ENCODE results near the gene PYCARD.

PYCARD gene

GRCh38 chr16:31224092-31224955, 21.8 kb upstream of the PYCARD start:
- no peak for DNase-seq (ENCODE audit: low read depth, low spot score)
- peaks cover 13% of the 10 kb centered on the region for H3K27me3 ChIP-seq (ENCODE audit: insufficient read depth, insufficient read length)
- no peaks in the 10 kb centered on the region for H3K36me3 ChIP-seq (ENCODE audit: insufficient read depth, insufficient read length, low read length)
- no peaks in the 10 kb centered on the region for H3K4me1 ChIP-seq (ENCODE audit: insufficient read depth, insufficient read length)
- H3K4me3 ChIP-seq (ENCODE audit: insufficient read length, low read depth) = no peak overlapping the region
- H3K9me3 ChIP-seq (ENCODE audit: insufficient read depth, low read length) = no peaks in the 10 kb centered on the region
- TF ChIP-seq ZNF274 (IDR thresholded peaks at IDR 0.05; ENCODE audit: low read depth, low read length) = no peak
- no peak for TF ChIP-seq YY1 (IDR thresholded peaks at IDR 0.05; ENCODE audit: insufficient read depth, insufficient read length)
- no peak for TF ChIP-seq SUZ12 (IDR thresholded peaks at IDR 0.05; ENCODE audit: extremely low read depth, insufficient read depth, insufficient read length)
- H3K9ac ChIP-seq (ENCODE audit: insufficient read length, low read depth) = no peak overlapping the region

DNA sequence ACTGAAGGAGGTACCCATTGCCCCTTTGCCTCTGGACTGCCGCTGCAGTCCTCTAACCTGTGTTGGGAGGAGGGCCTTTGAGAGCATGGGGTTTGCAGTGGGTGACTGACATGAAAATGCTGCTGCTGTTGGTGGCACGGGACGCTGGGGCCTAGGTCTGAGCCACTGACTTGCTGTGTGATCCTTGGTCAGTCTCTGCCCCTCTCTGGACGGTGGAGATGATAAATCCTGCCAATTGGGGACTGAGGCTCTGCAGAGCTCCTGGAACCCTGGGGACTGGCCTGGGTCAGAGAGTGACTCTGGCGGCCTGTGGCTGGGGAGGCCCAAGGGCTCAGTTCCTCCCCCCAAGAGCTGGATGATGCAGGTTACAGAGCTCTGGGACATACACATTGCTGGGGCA, 20.5 kb upstream of the PYCARD start:
- Histone ChIP-seq H3K4me1 (ENCODE audit: insufficient read depth, insufficient read length) (no peaks in the 10 kb centered on the region), H3K9me3 (ENCODE audit: insufficient read depth, low read length) (no peaks in the 10 kb centered on the region), H3K27me3 (ENCODE audit: insufficient read depth, insufficient read length) (peaks cover 14% of the 10 kb centered on the region), H3K36me3 (ENCODE audit: insufficient read depth, insufficient read length, low read length) (no peaks in the 10 kb centered on the region), H3K9ac (ENCODE audit: insufficient read length, low read depth) (no peak overlapping the region), H3K4me3 (ENCODE audit: insufficient read length, low read depth) (no peak overlapping the region)
- no peak for TF ChIP-seq SUZ12 (IDR thresholded peaks at IDR 0.05; ENCODE audit: extremely low read depth, insufficient read depth, insufficient read length)
- no peak for TF ChIP-seq ZNF274 (IDR thresholded peaks at IDR 0.05; ENCODE audit: low read depth, low read length)
- TF ChIP-seq YY1 (IDR thresholded peaks at IDR 0.05; ENCODE audit: insufficient read depth, insufficient read length) = no peak
- DNase-seq (ENCODE audit: low read depth, low spot score) = no peak

- H3K9ac ChIP-seq (ENCODE audit: insufficient read length, low read depth) = no peak overlapping the region
- H3K9me3 ChIP-seq (ENCODE audit: insufficient read depth, low read length) = no peaks in the 10 kb centered on the region
- H3K36me3 ChIP-seq (ENCODE audit: insufficient read depth, insufficient read length, low read length) = no peaks in the 10 kb centered on the region
- H3K4me3 ChIP-seq (ENCODE audit: insufficient read length, low read depth) = no peak overlapping the region
- DNase-seq (ENCODE audit: low read depth, low spot score) = no peak
- no peak for TF ChIP-seq YY1 (IDR thresholded peaks at IDR 0.05; ENCODE audit: insufficient read depth, insufficient read length)
- no peak for TF ChIP-seq ZNF274 (IDR thresholded peaks at IDR 0.05; ENCODE audit: low read depth, low read length)
- TF ChIP-seq SUZ12 (IDR thresholded peaks at IDR 0.05; ENCODE audit: extremely low read depth, insufficient read depth, insufficient read length) = no peak
- H3K4me1 ChIP-seq (ENCODE audit: insufficient read depth, insufficient read length) = peaks cover 8% of the 10 kb centered on the region
- H3K27me3 ChIP-seq (ENCODE audit: insufficient read depth, insufficient read length) = peaks cover 29% of the 10 kb centered on the region
Measured at GRCh38 chr16:31221357-31222160, 19.0 kb upstream of the PYCARD start.

GRCh38 chr16:31219154-31219741, 16.7 kb upstream of the PYCARD start:
- Histone ChIP-seq H3K9me3 (ENCODE audit: insufficient read depth, low read length) (no peaks in the 10 kb centered on the region), H3K27me3 (ENCODE audit: insufficient read depth, insufficient read length) (peaks cover 52% of the 10 kb centered on the region), H3K4me1 (ENCODE audit: insufficient read depth, insufficient read length) (peaks cover 20% of the 10 kb centered on the region), H3K36me3 (ENCODE audit: insufficient read depth, insufficient read length, low read length) (no peaks in the 10 kb centered on the region), H3K9ac (ENCODE audit: insufficient read length, low read depth) (no peak overlapping the region), H3K4me3 (ENCODE audit: insufficient read length, low read depth) (no peak overlapping the region)
- no peak for DNase-seq (ENCODE audit: low read depth, low spot score)
- TF ChIP-seq YY1 (IDR thresholded peaks at IDR 0.05; ENCODE audit: insufficient read depth, insufficient read length) (no peak), SUZ12 (IDR thresholded peaks at IDR 0.05; ENCODE audit: extremely low read depth, insufficient read depth, insufficient read length) (no peak), ZNF274 (IDR thresholded peaks at IDR 0.05; ENCODE audit: low read depth, low read length) (no peak)

DNA sequence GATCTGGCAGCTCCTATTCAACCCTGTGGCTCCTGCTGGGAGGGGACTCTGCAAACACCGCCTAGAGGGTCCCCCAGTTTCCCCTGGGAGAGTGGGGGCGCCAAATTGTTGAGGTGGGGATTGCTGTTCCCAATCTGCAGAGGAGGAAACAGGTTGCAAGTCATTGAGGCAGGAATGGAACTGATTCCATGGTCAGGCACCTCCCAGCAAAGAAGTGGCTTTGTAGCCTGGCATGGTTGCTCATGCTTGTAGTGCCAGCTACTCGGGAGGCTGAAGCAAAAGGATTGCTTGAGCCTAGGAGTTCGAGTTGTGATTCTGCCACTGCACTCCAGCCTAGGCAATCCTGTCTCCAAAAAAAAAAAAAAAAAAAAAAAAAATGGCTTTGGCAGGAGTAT, 14.6 kb upstream of the PYCARD start:
- Histone ChIP-seq H3K36me3 (ENCODE audit: insufficient read depth, insufficient read length, low read length) (no peaks in the 10 kb centered on the region), H3K9ac (ENCODE audit: insufficient read length, low read depth) (no peak overlapping the region), H3K27me3 (ENCODE audit: insufficient read depth, insufficient read length) (peaks cover 63% of the 10 kb centered on the region), H3K4me3 (ENCODE audit: insufficient read length, low read depth) (no peak overlapping the region), H3K4me1 (ENCODE audit: insufficient read depth, insufficient read length) (peaks cover 26% of the 10 kb centered on the region), H3K9me3 (ENCODE audit: insufficient read depth, low read length) (no peaks in the 10 kb centered on the region)
- TF ChIP-seq YY1 (IDR thresholded peaks at IDR 0.05; ENCODE audit: insufficient read depth, insufficient read length) (no peak), ZNF274 (IDR thresholded peaks at IDR 0.05; ENCODE audit: low read depth, low read length) (no peak), SUZ12 (IDR thresholded peaks at IDR 0.05; ENCODE audit: extremely low read depth, insufficient read depth, insufficient read length) (no peak)
- no peak for DNase-seq (ENCODE audit: low read depth, low spot score)

- H3K9ac ChIP-seq (ENCODE audit: insufficient read length, low read depth) = peak within 1 kb of the TSS; percentile 81
- peaks cover 59% of the 10 kb centered on the region for H3K27me3 ChIP-seq (ENCODE audit: insufficient read depth, insufficient read length)
- H3K4me1 ChIP-seq (ENCODE audit: insufficient read depth, insufficient read length) = peaks cover 26% of the 10 kb centered on the region
- H3K4me3 ChIP-seq (ENCODE audit: insufficient read length, low read depth) = peak within 1 kb of the TSS; percentile 65
- TF ChIP-seq YY1 (IDR thresholded peaks at IDR 0.05; ENCODE audit: insufficient read depth, insufficient read length) = no peak
- TF ChIP-seq SUZ12 (IDR thresholded peaks at IDR 0.05; ENCODE audit: extremely low read depth, insufficient read depth, insufficient read length) = no peak
- TF ChIP-seq ZNF274 (IDR thresholded peaks at IDR 0.05; ENCODE audit: low read depth, low read length) = no peak
- no peaks in the 10 kb centered on the region for H3K36me3 ChIP-seq (ENCODE audit: insufficient read depth, insufficient read length, low read length)
- H3K9me3 ChIP-seq (ENCODE audit: insufficient read depth, low read length) = no peaks in the 10 kb centered on the region
- DNase-seq (ENCODE audit: low read depth, low spot score) = no peak
Measured at GRCh38 chr16:31216422-31217135, 14.0 kb upstream of the PYCARD start, which contains the start of gene PYDC1. PYDC1 (minus strand) TSS chr16:31217135; CDS start chr16:31217028, 107 bp downstream.

Data from NT2/D1 (cell line).